Left ventricle myocardium inferior (tissue), 1 donor: ENCODE results near the gene HDGFL2. TPM values are rescaled to one million over a fixed set of nuclear protein-coding genes. Genes with fewer than 3 reads are reported as not detected.

Experiments
- DNase-seq: peaks from one replicate; pipeline ENCODE4 v3.0.0-alpha.2; 2020
- H3K27ac ChIP-seq: fragments of 200-600 bp; replicated peaks from 2 replicates; pipeline ENCODE4 v1.8.0; 2021
- H3K27me3 ChIP-seq: fragments of 200-600 bp; 2 replicates; pipeline ENCODE4 v1.8.0; 2021; ENCODE audit warnings: low read depth
- H3K36me3 ChIP-seq: fragments of 200-600 bp; 2 replicates; pipeline ENCODE4 v1.8.0; 2021
- H3K4me1 ChIP-seq: fragments of 200-600 bp; 2 replicates; pipeline ENCODE4 v1.8.0; 2021
- H3K4me3 ChIP-seq: fragments of 200-600 bp; 2 replicates; pipeline ENCODE4 v1.8.0; 2021; ENCODE audit warnings: mild to moderate bottlenecking, moderate library complexity
- H3K9me3 ChIP-seq: fragments of 200-600 bp; replicated peaks from 2 replicates; pipeline ENCODE4 v1.8.0; 2021
- intact Hi-C: fragments of 100-400 bp; cut with micrococcal nuclease; formaldehyde crosslinking; loops from one replicate; pipeline ENCODE4 v1.11.0; 2022
- total RNA-seq: library from RNA; stranded (reverse); fragmentation: NEBNext Ultra II Directional; extraction: Animal tissue kit (Norgen Biotek cat#: 25700); gene quantifications from one replicate; pipeline ENCODE4 v1.2.1, GENCODE V29; 2021
- TF ChIP-seq, protein P1 (sequence below): fragments of 200-600 bp; IDR thresholded peaks from 2 replicates; pipeline ENCODE4 v1.8.0; 2021; ENCODE audit warnings: antibody characterized with exemption, mild to moderate bottlenecking, borderline replicate concordance
- donor health status: DM: no; HTN: yes; CAD: no; lungs with severe emphysema.

The HDGFL2 gene
- total RNA-seq, 1 donor from 2014 or later: 22.8 TPM

DNA sequence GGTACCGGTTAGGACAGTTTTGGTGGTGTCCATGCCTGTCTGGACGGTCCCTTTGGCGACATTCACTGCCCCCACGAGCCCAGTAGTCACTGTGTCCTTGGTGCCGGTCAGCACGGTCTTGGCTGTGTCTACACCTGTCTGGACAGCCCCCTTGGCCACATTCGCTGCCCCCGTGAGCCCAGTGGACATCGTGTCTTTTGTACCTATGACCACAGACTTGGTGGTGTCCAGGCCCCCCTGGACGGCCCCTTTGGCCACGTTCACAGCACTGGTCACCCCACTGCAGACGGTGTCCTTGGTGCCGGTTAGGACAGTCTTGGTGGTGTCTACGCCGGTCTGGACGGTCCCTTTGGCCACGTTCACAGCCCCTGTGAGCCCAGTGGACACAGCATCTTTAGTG is 40.0 kb downstream of the HDGFL2 start:
- TF ChIP-seq, protein P1, sequence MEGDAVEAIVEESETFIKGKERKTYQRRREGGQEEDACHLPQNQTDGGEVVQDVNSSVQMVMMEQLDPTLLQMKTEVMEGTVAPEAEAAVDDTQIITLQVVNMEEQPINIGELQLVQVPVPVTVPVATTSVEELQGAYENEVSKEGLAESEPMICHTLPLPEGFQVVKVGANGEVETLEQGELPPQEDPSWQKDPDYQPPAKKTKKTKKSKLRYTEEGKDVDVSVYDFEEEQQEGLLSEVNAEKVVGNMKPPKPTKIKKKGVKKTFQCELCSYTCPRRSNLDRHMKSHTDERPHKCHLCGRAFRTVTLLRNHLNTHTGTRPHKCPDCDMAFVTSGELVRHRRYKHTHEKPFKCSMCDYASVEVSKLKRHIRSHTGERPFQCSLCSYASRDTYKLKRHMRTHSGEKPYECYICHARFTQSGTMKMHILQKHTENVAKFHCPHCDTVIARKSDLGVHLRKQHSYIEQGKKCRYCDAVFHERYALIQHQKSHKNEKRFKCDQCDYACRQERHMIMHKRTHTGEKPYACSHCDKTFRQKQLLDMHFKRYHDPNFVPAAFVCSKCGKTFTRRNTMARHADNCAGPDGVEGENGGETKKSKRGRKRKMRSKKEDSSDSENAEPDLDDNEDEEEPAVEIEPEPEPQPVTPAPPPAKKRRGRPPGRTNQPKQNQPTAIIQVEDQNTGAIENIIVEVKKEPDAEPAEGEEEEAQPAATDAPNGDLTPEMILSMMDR: no peak
- peaks cover 80% of the 10 kb centered on the region for H3K4me1 ChIP-seq
- H3K9me3 ChIP-seq: no peaks in the 10 kb centered on the region
- H3K27ac ChIP-seq: no peak overlapping the region
- no peak overlapping the region for H3K4me3 ChIP-seq
- intact Hi-C loops: no loop called here
- H3K36me3 ChIP-seq: peaks cover 33% of the 10 kb centered on the region
- no peak for DNase-seq
- peaks cover 10% of the 10 kb centered on the region for H3K27me3 ChIP-seq

DNA sequence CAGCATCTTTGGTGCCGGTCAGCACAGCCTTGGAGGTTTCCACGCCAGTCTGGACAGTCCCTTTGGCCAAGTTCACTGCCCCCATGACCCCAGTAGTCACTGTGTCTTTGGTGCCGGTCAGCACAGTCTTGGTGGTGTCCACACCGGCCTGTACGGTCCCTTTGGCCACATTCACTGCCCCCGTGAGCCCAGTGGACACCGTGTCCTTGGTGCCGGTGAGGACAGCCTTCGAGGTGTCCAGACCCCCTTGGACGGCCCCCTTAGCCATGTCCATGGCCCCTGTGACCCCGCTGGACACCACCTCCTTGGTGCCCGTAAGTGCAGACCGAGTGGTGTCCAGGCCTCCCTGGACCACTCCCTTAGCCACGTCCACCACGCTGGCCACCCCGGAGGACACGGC is 41.2 kb downstream of the HDGFL2 start:
- intact Hi-C loops: no loop called here
- H3K4me1 ChIP-seq: peaks cover 75% of the 10 kb centered on the region

DNA sequence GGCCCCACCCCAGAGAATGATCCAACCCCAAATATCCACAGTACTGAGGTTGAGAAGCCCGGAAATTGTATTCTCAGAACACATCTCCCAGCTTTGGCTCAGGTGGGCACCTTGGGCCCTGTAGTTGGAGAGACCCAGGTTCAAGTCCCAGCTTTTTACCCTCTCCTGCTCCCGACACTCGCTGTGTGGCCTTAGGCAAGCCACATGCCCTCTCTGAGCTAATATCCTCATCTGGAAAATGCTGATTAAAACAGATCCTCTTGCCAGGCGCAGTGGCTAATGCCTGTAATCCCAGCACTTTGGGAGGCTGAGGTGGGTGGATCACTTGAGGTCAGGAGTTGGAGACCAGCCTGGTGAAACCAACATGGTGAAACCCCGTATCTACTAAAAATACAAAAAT is 43.6 kb downstream of the HDGFL2 start:
- peaks cover 72% of the 10 kb centered on the region for H3K4me1 ChIP-seq
- peaks cover 22% of the 10 kb centered on the region for H3K36me3 ChIP-seq
- H3K9me3 ChIP-seq: no peaks in the 10 kb centered on the region
- peak overlapping the region; percentile 96 for H3K27ac ChIP-seq
- intact Hi-C loops: no loop called here
- H3K4me3 ChIP-seq: peak overlapping the region; percentile 74
- peaks cover 28% of the 10 kb centered on the region for H3K27me3 ChIP-seq
- no peak for DNase-seq
- TF ChIP-seq, protein P1: no peak

More for the DNA sequence above, 41.2 kb downstream of the HDGFL2 start:
- peaks cover 27% of the 10 kb centered on the region for H3K36me3 ChIP-seq
- no peak for DNase-seq
- H3K4me3 ChIP-seq: no peak overlapping the region
- peaks cover 19% of the 10 kb centered on the region for H3K27me3 ChIP-seq
- H3K9me3 ChIP-seq: no peaks in the 10 kb centered on the region
- H3K27ac ChIP-seq: no peak overlapping the region
- TF ChIP-seq, protein P1: no peak

DNA sequence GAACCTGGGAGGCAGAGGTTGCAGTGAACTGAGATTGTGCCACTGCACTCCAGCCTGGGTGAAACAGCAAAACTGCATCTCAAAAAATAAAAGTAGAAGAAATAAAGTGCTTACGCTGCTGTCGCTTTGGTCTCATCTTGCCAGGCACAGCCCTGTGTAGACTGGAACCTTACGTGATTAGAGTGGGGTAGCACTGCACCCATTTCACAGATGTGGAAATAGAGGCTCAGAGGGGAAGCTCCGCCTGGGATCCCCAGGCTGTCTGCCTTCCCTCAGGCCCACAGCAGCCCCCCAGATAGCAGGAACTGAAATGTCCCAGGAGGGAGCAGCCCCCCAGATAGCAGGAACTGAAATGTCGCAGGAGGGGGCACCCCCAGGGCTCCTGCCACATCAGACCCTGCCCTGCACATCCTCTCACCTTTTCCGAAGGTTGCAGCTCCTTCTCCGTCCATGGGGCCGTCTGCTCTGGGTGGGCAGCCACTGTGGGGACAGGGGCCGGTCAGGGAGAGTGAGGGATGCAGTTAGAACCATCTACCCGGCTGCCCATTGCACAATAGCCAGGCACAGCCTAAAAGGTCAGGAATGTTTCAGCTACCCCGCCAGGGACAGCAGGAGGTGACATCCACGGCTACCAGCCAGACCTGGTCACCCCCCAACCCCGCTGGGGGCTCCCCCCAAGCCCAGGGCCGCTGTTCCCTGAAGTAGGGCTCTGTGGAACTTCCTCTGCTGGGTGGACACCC is 44.3 kb downstream of the HDGFL2 start:
- Histone ChIP-seq H3K9me3 (no peaks in the 10 kb centered on the region), H3K4me3 (peak overlapping the region; percentile 74), H3K4me1 (peaks cover 68% of the 10 kb centered on the region), H3K36me3 (peaks cover 22% of the 10 kb centered on the region), H3K27ac (peak overlapping the region; percentile 96), H3K27me3 (peaks cover 28% of the 10 kb centered on the region)
- no peak for DNase-seq
- intact Hi-C loops: no loop called here
- TF ChIP-seq, protein P1: no peak

DNA sequence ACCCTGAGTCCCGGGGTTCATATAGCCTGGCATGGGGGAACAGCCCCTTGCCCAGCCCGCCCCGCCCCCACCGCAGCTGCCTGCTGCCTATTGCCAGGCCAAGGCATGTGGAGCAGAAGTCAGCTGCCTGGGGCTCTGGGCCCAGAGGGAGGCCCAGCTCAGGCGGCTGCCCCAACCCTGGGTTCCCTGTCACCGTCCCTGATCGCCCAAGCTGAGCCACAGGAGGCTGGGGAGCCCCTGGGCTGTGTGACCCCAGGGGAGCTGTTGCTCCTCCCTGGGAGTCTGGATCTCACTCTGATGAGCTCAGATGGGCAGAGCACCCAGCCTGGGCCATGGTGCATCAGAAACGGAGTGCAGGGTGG is 44.8 kb downstream of the HDGFL2 start:
- DNase-seq: peak; percentile 54
- H3K4me1 ChIP-seq: peaks cover 63% of the 10 kb centered on the region
- H3K4me3 ChIP-seq: peak overlapping the region; percentile 74

More for the DNA sequence above, 44.8 kb downstream of the HDGFL2 start:
- Histone ChIP-seq H3K9me3 (no peaks in the 10 kb centered on the region), H3K27me3 (peaks cover 28% of the 10 kb centered on the region), H3K36me3 (peaks cover 22% of the 10 kb centered on the region), H3K27ac (peak overlapping the region; percentile 96)
- intact Hi-C loops: no loop called here
- TF ChIP-seq, protein P1: no peak
